PC-3 (cell line): ENCODE measurements around the gene PCCA.

Experiments used
- CTCF ChIP-seq: fragments of 300-600 bp; sonication (generic); conservative IDR thresholded peaks from 2 replicates; pipeline ENCODE4 v1.5.1; 2017; ENCODE audit warnings: antibody characterized with exemption, low read depth, mild to moderate bottlenecking, low read length
- EZH2 ChIP-seq: fragments of 300-600 bp; sonication (generic); IDR thresholded peaks from one replicate; pipeline ENCODE4 v1.6.1; 2017; ENCODE audit warnings: antibody characterized with exemption, mild to moderate bottlenecking, low read length; ENCODE audit not compliant: unreplicated experiment

DNA sequence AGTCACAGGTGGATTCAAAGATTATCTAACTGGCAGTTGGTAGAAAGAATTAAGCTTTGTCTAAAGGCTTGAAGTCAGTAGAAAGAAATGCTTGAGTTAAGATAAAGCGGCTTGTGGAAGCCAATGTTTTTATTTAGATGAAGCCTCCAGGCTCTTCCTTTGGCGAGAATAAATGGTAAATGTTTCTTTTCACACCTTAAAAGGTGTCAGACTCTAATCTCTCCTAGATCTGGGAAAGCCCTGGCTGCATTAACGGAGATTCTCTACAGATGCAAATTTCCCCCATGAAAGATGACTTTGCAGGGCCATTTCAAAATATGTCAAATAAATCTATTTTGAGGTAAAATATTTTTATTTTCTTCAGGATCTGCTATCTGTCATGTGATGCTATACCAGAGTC, 37.8 kb upstream of the PCCA start:
- no peak for TF ChIP-seq CTCF
- no peak for TF ChIP-seq EZH2
